Heart left ventricle (tissue), 16 donors: ENCODE results near the gene PIK3C2G. TPM values are rescaled to one million over a fixed set of nuclear protein-coding genes. Genes with fewer than 3 reads are reported as not detected.

ENCODE experiments used
- ATAC-seq, 4 donors: fragments of 200-7000 bp; cut with Tn5 transposase; one replicate each; pipeline ENCODE4 v1.9.1; 2020 to 2022; ENCODE audit warnings: moderate library complexity in 4 of 4, mild to moderate bottlenecking in 3 of 4, moderate number of reproducible peaks in 1 of 4
- DNase-seq, 5 donors: peaks; one replicate each; pipeline ENCODE4 v3.0.0-alpha.2; 2020
- H3K27ac ChIP-seq, 12 donors: fragments of 200-600 bp; sonication (generic) in 4 of 12; one replicate each; pipeline versions ENCODE4 v1.5.0 to v1.8.0; 2016 to 2022; ENCODE audit warnings: mild to moderate bottlenecking in 2 of 12
- H3K27me3 ChIP-seq, 9 donors: fragments of 200-600 bp; sonication (generic) in 2 of 9; one replicate each; pipeline versions ENCODE4 v1.5.1 to v1.8.0; 2016 to 2022; ENCODE audit warnings: mild to moderate bottlenecking in 3 of 9
- H3K36me3 ChIP-seq, 9 donors: fragments of 200-600 bp; sonication (generic) in 2 of 9; one replicate each; pipeline versions ENCODE4 v1.5.0 to v1.8.0; 2018 to 2022; ENCODE audit warnings: mild to moderate bottlenecking in 2 of 9
- H3K4me1 ChIP-seq, 12 donors: fragments of 200-600 bp; sonication (generic) in 4 of 12; one replicate each; pipeline versions ENCODE4 v1.5.0 to v1.8.0; 2016 to 2022; ENCODE audit warnings: mild to moderate bottlenecking in 3 of 12
- H3K4me3 ChIP-seq, 12 donors: fragments of 200-600 bp; sonication (generic) in 4 of 12; one replicate each; pipeline versions ENCODE4 v1.5.0 to v1.8.0; 2017 to 2022; ENCODE audit warnings: mild to moderate bottlenecking in 9 of 12, moderate library complexity in 4 of 12
- H3K9me3 ChIP-seq, 12 donors: fragments of 200-600 bp; sonication (generic) in 4 of 12; one replicate each; pipeline versions ENCODE4 v1.5.0 to v1.8.0; 2016 to 2022; ENCODE audit warnings: mild to moderate bottlenecking in 1 of 12
- POLR2A ChIP-seq, 2 donors: fragments of 450-650 bp; IDR thresholded peaks; one replicate each; pipeline ENCODE4 v1.6.1; 2017; ENCODE audit warnings: antibody characterized with exemption in 2 of 2, mild to moderate bottlenecking in 2 of 2, moderate library complexity in 2 of 2
- WGBS, 4 donors: extraction: QIAGEN DNeasy Blood & Tissue Kit in 2 of 4; methylation state at CpG; one replicate each; pipeline versions ENCODE4 v1.1.5 to v1.1.7; 2013 to 2018; 5-methylcytosine and 5-hydroxymethylcytosine counted together
- intact Hi-C, 10 donors: fragments of 100-400 bp; cut with DNase I; formaldehyde crosslinking; loops; one replicate each; pipeline versions ENCODE4 v1.11.1 to v1.14.2; 2022
- long read RNA-seq, 3 donors: library from polyadenylated mRNA; unstranded; transcript quantifications; one replicate each; pipeline ENCODE4 v2.0.0, GENCODE V29; 2020 to 2021
- polyA plus RNA-seq, 2 donors: library from polyadenylated mRNA; stranded (reverse); fragments of 200-250 nt; gene quantifications; one replicate each; pipeline ENCODE4 v1.2.3, GENCODE V29; 2013
- total RNA-seq, 9 donors: library from RNA; depleted of rRNA in 2 of 9; stranded (reverse); fragments of >200 nt in 2 of 9; fragmentation: NEBNext Ultra II Directional in 3 of 9; extraction: Animal tissue kit (Norgen Biotek cat#: 25700) in 3 of 9; gene quantifications; one replicate each; pipeline versions ENCODE4 v1.1.0 to v1.2.4, GENCODE V29; 2016 to 2023
- TF ChIP-seq, protein P1 (sequence below), 12 donors: fragments of 200-600 bp; sonication (generic) in 4 of 12; IDR thresholded peaks; one replicate each; pipeline versions ENCODE4 v1.5.0 to v1.8.0; 2018 to 2022; ENCODE audit warnings: antibody characterized with exemption in 12 of 12, mild to moderate bottlenecking in 5 of 12
- donor health status: ischemic (EF 13 %, LVEDD 7.1; RV severe dilation, severe dysfunction).
- donor health status: healthy with polysubstance abuse.
- donor health status: DM: no; HTN: yes; CAD: no.
- donor health status: DM: no; HTN: no; CAD: no.
- donor health status: ischemic (EF 25% LVEDD 6.9; RV normal size, moderate dysfunction).
- donor health status: ischemic (EF 25% LVEDD 5.7; RV mildly dilated, moderate dysfunction).
- donor health status: healthy.
- donor health status: DM: yes; HTN: yes; CAD: no.
- donor health status: ischemic (EF 35%, LVEDD 5.7; RV mildly dilated, moderate dysfunction).
- donor health status: nonischemic (EF 11% LVEDD 7.7; RV severe dilation, severe dysfunction).
- donor health status: DM: yes; HTN: yes; CAD: no.
- donor health status: PGD.
- donor health status: ischemic (EF 29% LVEDD 5.4; RV normal size, mild dysfunction).
- donor health status: nonischemic (EF 23%, LVEDD 6.1; RV moderate dilation, normal function).

PIK3C2G gene
- not detected for total RNA-seq
- not detected for polyA plus RNA-seq
- long read RNA-seq, donor 1: 0 reads
- long read RNA-seq, donor 2: 0 reads
- long read RNA-seq, donor 3: 0 reads

- DNase-seq (no peak), ATAC-seq (no peak)
- no peaks in the 10 kb centered on the region for H3K9me3 ChIP-seq
- H3K27me3 ChIP-seq: peaks cover 0 to 2% (median 0%) of the 10 kb centered on the region in 9 donors
- no peak within 1 kb of the TSS for H3K4me3 ChIP-seq
- no peaks in the 10 kb centered on the region for H3K4me1 ChIP-seq
- intact Hi-C loops: no loop called here
- TF ChIP-seq, protein P1, sequence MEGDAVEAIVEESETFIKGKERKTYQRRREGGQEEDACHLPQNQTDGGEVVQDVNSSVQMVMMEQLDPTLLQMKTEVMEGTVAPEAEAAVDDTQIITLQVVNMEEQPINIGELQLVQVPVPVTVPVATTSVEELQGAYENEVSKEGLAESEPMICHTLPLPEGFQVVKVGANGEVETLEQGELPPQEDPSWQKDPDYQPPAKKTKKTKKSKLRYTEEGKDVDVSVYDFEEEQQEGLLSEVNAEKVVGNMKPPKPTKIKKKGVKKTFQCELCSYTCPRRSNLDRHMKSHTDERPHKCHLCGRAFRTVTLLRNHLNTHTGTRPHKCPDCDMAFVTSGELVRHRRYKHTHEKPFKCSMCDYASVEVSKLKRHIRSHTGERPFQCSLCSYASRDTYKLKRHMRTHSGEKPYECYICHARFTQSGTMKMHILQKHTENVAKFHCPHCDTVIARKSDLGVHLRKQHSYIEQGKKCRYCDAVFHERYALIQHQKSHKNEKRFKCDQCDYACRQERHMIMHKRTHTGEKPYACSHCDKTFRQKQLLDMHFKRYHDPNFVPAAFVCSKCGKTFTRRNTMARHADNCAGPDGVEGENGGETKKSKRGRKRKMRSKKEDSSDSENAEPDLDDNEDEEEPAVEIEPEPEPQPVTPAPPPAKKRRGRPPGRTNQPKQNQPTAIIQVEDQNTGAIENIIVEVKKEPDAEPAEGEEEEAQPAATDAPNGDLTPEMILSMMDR (IDR thresholded peaks at IDR 0.05): no peak
- TF ChIP-seq POLR2A (IDR thresholded peaks at IDR 0.05): no peak
- H3K27ac ChIP-seq: no peak within 1 kb of the TSS
- H3K36me3 ChIP-seq: no peaks in the 10 kb centered on the region
- 89 to 92% (median 90%) methylated on average over 7 of the region's 7 CpGs for WGBS, 4 donors
These were observed at the start of gene PIK3C2G for GRCh38 chr12:18261273-18261672. Gene PIK3C2G, plus strand, starts transcription at chr12:18261518. Its CDS starts 20,564 bp downstream, at chr12:18282082.

DNA sequence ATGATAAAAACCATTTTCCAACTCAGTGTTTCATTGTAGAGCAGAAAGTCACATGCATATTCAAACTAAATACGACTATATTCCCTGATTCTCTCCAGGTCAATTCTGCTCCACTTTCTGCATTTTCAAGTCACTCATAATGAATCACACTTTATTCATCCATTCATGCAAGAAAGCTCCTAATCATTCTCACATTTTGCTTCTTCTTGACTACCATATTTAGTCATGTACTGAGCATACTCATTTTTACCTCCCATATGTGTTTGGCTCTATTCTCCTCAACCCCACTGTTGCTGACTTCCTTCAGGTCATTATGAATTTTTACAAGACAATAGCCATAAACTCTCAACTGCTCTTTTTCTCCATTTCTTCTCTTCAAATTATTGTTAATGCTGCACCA, 43.4 kb upstream of the PIK3C2G start:
- intact Hi-C loops: no loop called here
- H3K27ac ChIP-seq: no peak overlapping the region
- ATAC-seq (no peak), DNase-seq (no peak)
- H3K36me3 ChIP-seq: no peaks in the 10 kb centered on the region
- H3K4me3 ChIP-seq: no peak overlapping the region
- WGBS, 4 donors: 87 to 95% (median 91%) methylated on average over 1 of the region's 1 CpG
- H3K27me3 ChIP-seq: no peaks in the 10 kb centered on the region
- no peaks in the 10 kb centered on the region for H3K4me1 ChIP-seq
- no peak for TF ChIP-seq POLR2A (IDR thresholded peaks at IDR 0.05)
- TF ChIP-seq, protein P1 (IDR thresholded peaks at IDR 0.05): no peak
- peaks cover 0 to 12% (median 0%) of the 10 kb centered on the region in 12 donors for H3K9me3 ChIP-seq

- intact Hi-C loops: loop anchor here in 5 of 10 donors (2.0 to 10.0 kb wide), 3 partner anchors 77 to 81 kb away; no protein-coding TSS in a partner anchor
These were observed 39.6 kb upstream of the PIK3C2G start for GRCh38 chr12:18221726-18222125.

GRCh38 chr12:18222699-18223098, 38.6 kb upstream of the PIK3C2G start:
- Histone ChIP-seq H3K9me3 (no peaks in the 10 kb centered on the region), H3K36me3 (no peaks in the 10 kb centered on the region), H3K27me3 (no peaks in the 10 kb centered on the region), H3K4me3 (no peak overlapping the region), H3K4me1 (no peaks in the 10 kb centered on the region), H3K27ac (no peak overlapping the region)
- ATAC-seq (no peak), DNase-seq (no peak)
- WGBS, 4 donors: 92 to 99% (median 95%) methylated on average over 1 of the region's 1 CpG
- intact Hi-C loops: loop anchor here in 5 of 10 donors (2.0 to 10.0 kb wide), 3 partner anchors 78 to 82 kb away; no protein-coding TSS in a partner anchor
- TF ChIP-seq, protein P1 (IDR thresholded peaks at IDR 0.05): no peak
- no peak for TF ChIP-seq POLR2A (IDR thresholded peaks at IDR 0.05)

More at GRCh38 chr12:18221726-18222125, 39.6 kb upstream of the PIK3C2G start:
- no peak for DNase-seq
- H3K27me3 ChIP-seq: no peaks in the 10 kb centered on the region
- no peaks in the 10 kb centered on the region for H3K9me3 ChIP-seq
- no peaks in the 10 kb centered on the region for H3K36me3 ChIP-seq
- H3K4me3 ChIP-seq: no peak overlapping the region
- no peaks in the 10 kb centered on the region for H3K4me1 ChIP-seq
- H3K27ac ChIP-seq: no peak overlapping the region
- ATAC-seq: no peak
- TF ChIP-seq POLR2A (IDR thresholded peaks at IDR 0.05): no peak
- TF ChIP-seq, protein P1 (IDR thresholded peaks at IDR 0.05): no peak
- WGBS, 4 donors: 46 to 61% (median 51%) methylated on average over 4 of the region's 4 CpGs
